22Rv1 (cell line): ENCODE measurements around the gene CEP104.

Source experiments
- H3K27ac ChIP-seq: fragments of 450-650 bp; 2 replicates; pipeline ENCODE4 v1.5.1; 2017
- CTCF ChIP-seq: fragments of 450-650 bp; IDR thresholded peaks from 2 replicates; pipeline ENCODE4 v1.5.1; 2017; ENCODE audit warnings: mild to moderate bottlenecking
- ZFX ChIP-seq: fragments of 450-650 bp; IDR thresholded peaks from 2 replicates; pipeline ENCODE4 v1.6.1; 2017; ENCODE audit warnings: antibody characterized with exemption, borderline replicate concordance

The CEP104 gene

GRCh38 chr1:3886106-3886670, 29.2 kb upstream of the CEP104 start:
- no peak overlapping the region for H3K27ac ChIP-seq
- TF ChIP-seq ZFX: no peak
- TF ChIP-seq CTCF: no peak

- no peak for TF ChIP-seq CTCF
- no peak for TF ChIP-seq ZFX
Measured at GRCh38 chr1:3885611-3886010, 28.6 kb upstream of the CEP104 start.

GRCh38 chr1:3884966-3885365, 28.0 kb upstream of the CEP104 start:
- TF ChIP-seq ZFX (no peak), CTCF (no peak)
- H3K27ac ChIP-seq: no peak overlapping the region

More at GRCh38 chr1:3885611-3886010, 28.6 kb upstream of the CEP104 start:
- H3K27ac ChIP-seq: no peak overlapping the region

GRCh38 chr1:3883194-3883925, 26.3 kb upstream of the CEP104 start:
- no peak overlapping the region for H3K27ac ChIP-seq
- TF ChIP-seq ZFX (no peak), CTCF (no peak)

GRCh38 chr1:3881193-3881480, 24.1 kb upstream of the CEP104 start:
- TF ChIP-seq ZFX: no peak
- TF ChIP-seq CTCF: no peak
- no peak overlapping the region for H3K27ac ChIP-seq

GRCh38 chr1:3880429-3881192, 23.6 kb upstream of the CEP104 start:
- H3K27ac ChIP-seq: no peak overlapping the region
- TF ChIP-seq CTCF (no peak), ZFX (no peak)
